PC-3 (cell line): ENCODE data around the gene CAMTA1. TPM values are rescaled to one million over a fixed set of nuclear protein-coding genes. Genes with fewer than 3 reads are reported as not detected.
A peak's percentile ranks its signal among the peaks of the same experiment; 100 is the strongest.

Experiments
- ATAC-seq: fragments of 200-7000 bp; cut with Tn5 transposase; 2 replicates; pipeline ENCODE4 v1.9.1; 2020; ENCODE audit warnings: mild to moderate bottlenecking, moderate library complexity
- BruUV-seq: library from RNA; stranded (reverse); fragments of 400-500 nt; replicated peaks from 2 replicates; lab custom pipeline; 2021; lab: Mats Ljungman, UMichigan
- CTCF ChIA-PET: fragments of 300-600 bp; sonication (Branson Sonifier 250); formaldehyde crosslinking; loops from one replicate; lab custom pipeline; 2022; ENCODE audit warnings: antibody characterized with exemption; lab: Charles Lee
- POLR2A ChIA-PET: fragments of 300-600 bp; sonication (Branson Sonifier 250); formaldehyde crosslinking; loops from one replicate; lab custom pipeline; 2022; ENCODE audit warnings: antibody characterized with exemption; ENCODE audit not compliant: unreplicated experiment; lab: Charles Lee
- DNase-seq: peaks from one replicate; pipeline ENCODE4 v3.0.0-alpha.2; 2015
- H2AFZ ChIP-seq: fragments of 300-600 bp; sonication (generic); 2 replicates; pipeline ENCODE4 v1.6.0; 2016; ENCODE audit warnings: antibody characterized with exemption, low read length
- H3F3A ChIP-seq: fragments of 300-600 bp; sonication (generic); one replicate; pipeline ENCODE4 v1.6.0; 2017; ENCODE audit warnings: antibody characterized with exemption, low read length, control low read depth, mild to moderate bottlenecking; ENCODE audit not compliant: unreplicated experiment
- H3K27ac ChIP-seq: fragments of 300-600 bp; sonication (generic); 2 replicates; pipeline ENCODE4 v1.5.1; 2016; ENCODE audit warnings: mild to moderate bottlenecking, low read length
- H3K27me3 ChIP-seq: fragments of 300-600 bp; sonication (generic); 2 replicates; pipeline ENCODE4 v1.6.1; 2016; ENCODE audit warnings: low read length, mixed read lengths
- H3K36me3 ChIP-seq: fragments of 300-600 bp; sonication (generic); 2 replicates; pipeline ENCODE4 v1.6.1; 2016; ENCODE audit warnings: low read depth, mixed run types, low read length, mixed read lengths
- H3K4me1 ChIP-seq: fragments of 300-600 bp; sonication (generic); 2 replicates; pipeline ENCODE4 v1.5.1; 2016; ENCODE audit warnings: low read length; ENCODE audit not compliant: insufficient read depth
- H3K4me2 ChIP-seq: fragments of 300-600 bp; sonication (generic); 2 replicates; pipeline ENCODE4 v1.6.0; 2016; ENCODE audit warnings: low read length
- H3K4me3 ChIP-seq: fragments of 300-600 bp; sonication (generic); 2 replicates; pipeline ENCODE4 v1.5.1; 2016; ENCODE audit warnings: mild to moderate bottlenecking, low read length, mixed read lengths
- H3K79me2 ChIP-seq: fragments of 300-600 bp; sonication (generic); 2 replicates; pipeline ENCODE4 v1.6.1; 2017; ENCODE audit warnings: low read length, mixed read lengths
- H3K9ac ChIP-seq: fragments of 300-600 bp; sonication (generic); 2 replicates; pipeline ENCODE4 v1.6.0; 2016; ENCODE audit warnings: mild to moderate bottlenecking, low read length
- H3K9me2 ChIP-seq: fragments of 300-600 bp; sonication (generic); replicated peaks from 2 replicates; pipeline ENCODE4 v1.6.1; 2016; ENCODE audit warnings: mixed run types, low read length, mixed read lengths
- H3K9me3 ChIP-seq: fragments of 300-600 bp; sonication (generic); 2 replicates; pipeline ENCODE4 v1.6.1; 2016; ENCODE audit warnings: low read length, mixed read lengths
- H4K20me1 ChIP-seq: fragments of 300-600 bp; sonication (generic); 2 replicates; pipeline ENCODE4 v1.6.1; 2016; ENCODE audit warnings: low read length, mixed read lengths
- EZH2 ChIP-seq: fragments of 300-600 bp; sonication (generic); IDR thresholded peaks from one replicate; pipeline ENCODE4 v1.6.1; 2017; ENCODE audit warnings: antibody characterized with exemption, mild to moderate bottlenecking, low read length; ENCODE audit not compliant: unreplicated experiment
- EZH2phosphoT487 ChIP-seq: fragments of 300-600 bp; sonication (generic); IDR thresholded peaks from 2 replicates; pipeline ENCODE4 v1.6.1; 2018; ENCODE audit warnings: mild to moderate bottlenecking, antibody characterized with exemption, low read length, borderline replicate concordance
- intact Hi-C: fragments of 100-400 bp; cut with micrococcal nuclease; formaldehyde crosslinking; loops from 2 replicates; pipeline ENCODE4 v1.9.0; 2023
- total RNA-seq: library from RNA; depleted of rRNA; stranded (reverse); fragments of >200 nt; gene quantifications from 2 replicates; pipeline ENCODE4 v1.2.3, GENCODE V29; 2014
- TF ChIP-seq, protein P1 (sequence below): fragments of 300-600 bp; sonication (generic); conservative IDR thresholded peaks from 2 replicates; pipeline ENCODE4 v1.5.1; 2017; ENCODE audit warnings: antibody characterized with exemption, low read depth, mild to moderate bottlenecking, low read length

CAMTA1 gene
- total RNA-seq, 1 experiment from 2014 or later: 40.8 TPM

DNA sequence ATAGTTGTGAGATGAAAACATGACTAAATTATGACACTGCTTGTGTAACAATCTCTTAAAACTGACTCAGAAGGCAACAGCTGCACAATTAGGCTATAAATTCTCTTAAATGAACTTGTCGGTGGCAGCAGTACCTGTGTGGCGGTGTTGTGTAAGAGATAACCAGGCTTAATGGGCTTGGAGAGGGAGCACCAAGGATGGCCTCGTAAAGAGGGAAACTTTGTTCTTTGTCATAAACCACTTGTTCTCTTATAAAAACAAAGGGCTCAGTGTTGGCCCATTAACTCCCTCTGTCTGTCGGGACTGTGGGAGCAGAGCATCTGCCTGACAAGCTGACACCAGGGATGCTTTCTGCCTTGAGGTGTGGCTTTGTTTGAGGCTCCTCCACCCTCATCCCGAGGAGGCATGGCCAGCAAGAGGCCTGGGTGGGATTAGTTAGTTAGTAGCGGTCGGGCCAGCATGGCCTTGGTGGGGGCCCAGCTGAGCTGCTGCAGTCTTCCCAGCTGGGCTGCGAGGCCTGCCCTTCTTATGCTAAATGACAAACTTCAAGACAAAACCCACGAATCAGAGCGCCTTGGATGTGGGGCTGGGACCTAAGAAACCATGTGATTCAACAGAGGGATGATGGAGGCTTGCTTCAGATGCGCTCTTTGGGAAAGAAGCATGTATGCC lies 171.4 kb downstream of the CAMTA1 start:
- POLR2A ChIA-PET: no interaction called here
- H3F3A ChIP-seq: peaks cover 10% of the 10 kb centered on the region
- H3K4me2 ChIP-seq: no peak overlapping the region
- no peaks in the 10 kb centered on the region for H3K79me2 ChIP-seq
- CTCF ChIA-PET: no interaction called here
- H3K9ac ChIP-seq: no peak overlapping the region
- H3K4me1 ChIP-seq: peaks cover 50% of the 10 kb centered on the region
- no peaks in the 10 kb centered on the region for H3K36me3 ChIP-seq
- no peaks in the 10 kb centered on the region for H4K20me1 ChIP-seq
- H3K9me3 ChIP-seq: no peaks in the 10 kb centered on the region
- ATAC-seq (no peak), DNase-seq (peak; percentile 19)
- TF ChIP-seq EZH2phosphoT487 (no peak), EZH2 (no peak)
- TF ChIP-seq, protein P1, sequence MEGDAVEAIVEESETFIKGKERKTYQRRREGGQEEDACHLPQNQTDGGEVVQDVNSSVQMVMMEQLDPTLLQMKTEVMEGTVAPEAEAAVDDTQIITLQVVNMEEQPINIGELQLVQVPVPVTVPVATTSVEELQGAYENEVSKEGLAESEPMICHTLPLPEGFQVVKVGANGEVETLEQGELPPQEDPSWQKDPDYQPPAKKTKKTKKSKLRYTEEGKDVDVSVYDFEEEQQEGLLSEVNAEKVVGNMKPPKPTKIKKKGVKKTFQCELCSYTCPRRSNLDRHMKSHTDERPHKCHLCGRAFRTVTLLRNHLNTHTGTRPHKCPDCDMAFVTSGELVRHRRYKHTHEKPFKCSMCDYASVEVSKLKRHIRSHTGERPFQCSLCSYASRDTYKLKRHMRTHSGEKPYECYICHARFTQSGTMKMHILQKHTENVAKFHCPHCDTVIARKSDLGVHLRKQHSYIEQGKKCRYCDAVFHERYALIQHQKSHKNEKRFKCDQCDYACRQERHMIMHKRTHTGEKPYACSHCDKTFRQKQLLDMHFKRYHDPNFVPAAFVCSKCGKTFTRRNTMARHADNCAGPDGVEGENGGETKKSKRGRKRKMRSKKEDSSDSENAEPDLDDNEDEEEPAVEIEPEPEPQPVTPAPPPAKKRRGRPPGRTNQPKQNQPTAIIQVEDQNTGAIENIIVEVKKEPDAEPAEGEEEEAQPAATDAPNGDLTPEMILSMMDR: no peak
- H3K27me3 ChIP-seq: no peaks in the 10 kb centered on the region
- no peak overlapping the region for H2AFZ ChIP-seq
- H3K27ac ChIP-seq: no peak overlapping the region
- intact Hi-C loops: no loop called here
- no TSS peak for BruUV-seq
- H3K4me3 ChIP-seq: no peak overlapping the region
- H3K9me2 ChIP-seq: no peaks in the 10 kb centered on the region

DNA sequence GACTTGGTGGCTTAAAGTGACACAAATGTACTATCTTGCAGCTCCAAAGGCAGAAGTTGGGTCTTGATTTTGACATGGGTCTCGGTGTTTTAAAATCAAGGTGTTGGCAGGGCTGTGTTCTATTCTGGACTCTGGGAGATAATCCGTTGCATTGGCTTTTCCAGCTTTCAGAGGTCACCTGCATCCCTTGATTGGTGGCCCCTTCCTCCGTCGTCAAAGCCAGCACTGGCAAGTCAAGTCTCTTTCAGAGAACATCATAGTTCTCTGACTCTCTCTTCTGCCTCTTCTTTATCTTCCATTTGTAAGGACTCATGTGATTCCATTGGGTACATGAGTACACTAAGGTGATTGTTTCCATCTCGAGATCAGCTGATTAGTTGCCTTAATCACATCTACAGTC lies 172.1 kb downstream of the CAMTA1 start:
- peaks cover 10% of the 10 kb centered on the region for H3F3A ChIP-seq
- no peak overlapping the region for H3K27ac ChIP-seq
- intact Hi-C loops: no loop called here
- CTCF ChIA-PET: no interaction called here
- H3K4me3 ChIP-seq: no peak overlapping the region
- H3K27me3 ChIP-seq: no peaks in the 10 kb centered on the region
- no peaks in the 10 kb centered on the region for H3K36me3 ChIP-seq
- no peaks in the 10 kb centered on the region for H3K9me2 ChIP-seq
- H2AFZ ChIP-seq: no peak overlapping the region
- H3K9me3 ChIP-seq: no peaks in the 10 kb centered on the region
- peaks cover 50% of the 10 kb centered on the region for H3K4me1 ChIP-seq
- POLR2A ChIA-PET: no interaction called here
- no peaks in the 10 kb centered on the region for H4K20me1 ChIP-seq
- TF ChIP-seq, protein P1: no peak
- no peak for TF ChIP-seq EZH2phosphoT487
- no peak for ATAC-seq
- no peak for DNase-seq
- no peak overlapping the region for H3K4me2 ChIP-seq
- no peaks in the 10 kb centered on the region for H3K79me2 ChIP-seq
- no peak overlapping the region for H3K9ac ChIP-seq
- BruUV-seq: no TSS peak

DNA sequence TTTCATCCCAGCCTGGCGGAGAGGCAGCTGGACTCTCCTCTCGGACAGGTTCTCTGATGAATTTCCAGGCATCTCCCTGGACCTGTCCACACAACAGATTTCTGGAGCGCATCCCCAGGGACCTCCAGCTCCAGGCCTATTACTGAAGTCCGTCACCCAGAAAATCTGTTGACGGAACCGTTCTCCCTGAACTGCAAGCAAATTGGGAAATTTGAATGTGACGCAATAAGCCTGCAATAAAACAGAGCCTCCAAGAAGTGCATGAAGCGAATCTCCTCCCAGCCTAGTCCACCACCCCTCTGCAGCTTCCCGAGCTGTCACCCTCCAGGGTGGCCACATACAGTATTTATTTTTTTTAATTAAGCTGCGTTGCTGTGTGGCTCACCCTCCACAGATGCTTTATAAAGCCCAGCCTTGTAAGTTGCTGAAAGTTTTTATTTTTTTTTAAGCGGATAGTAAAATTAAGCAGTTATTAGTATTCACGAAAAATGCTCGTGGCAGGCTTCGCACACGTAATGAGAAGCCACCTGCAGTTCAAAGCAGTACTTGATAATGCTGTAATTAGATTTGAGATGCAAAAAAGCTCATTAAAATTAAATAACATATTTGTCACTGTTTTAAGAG lies 173.3 kb downstream of the CAMTA1 start:
- H3F3A ChIP-seq: peaks cover 10% of the 10 kb centered on the region
- no peaks in the 10 kb centered on the region for H3K79me2 ChIP-seq
- no TSS peak for BruUV-seq
- no peaks in the 10 kb centered on the region for H3K9me2 ChIP-seq
- H3K4me1 ChIP-seq: peaks cover 50% of the 10 kb centered on the region
- H3K36me3 ChIP-seq: no peaks in the 10 kb centered on the region
- H2AFZ ChIP-seq: no peak overlapping the region
- DNase-seq (no peak), ATAC-seq (no peak)
- intact Hi-C loops: no loop called here
- no peak overlapping the region for H3K4me3 ChIP-seq
- no peak overlapping the region for H3K4me2 ChIP-seq
- H3K9ac ChIP-seq: no peak overlapping the region
- POLR2A ChIA-PET: no interaction called here
- TF ChIP-seq EZH2 (no peak), EZH2phosphoT487 (no peak)
- TF ChIP-seq, protein P1: no peak
- H3K27ac ChIP-seq: no peak overlapping the region
- CTCF ChIA-PET: no interaction called here
- H3K27me3 ChIP-seq: no peaks in the 10 kb centered on the region
- no peaks in the 10 kb centered on the region for H4K20me1 ChIP-seq
- no peaks in the 10 kb centered on the region for H3K9me3 ChIP-seq
